Spinal cord (tissue), 10 donors: ENCODE data around the gene TMEM203. TPM values are rescaled to one million over a fixed set of nuclear protein-coding genes. Genes with fewer than 3 reads are reported as not detected.

Source experiments
- DNase-seq, 6 donors: peaks; one replicate each; pipeline versions ENCODE4 v3.0.0 to v3.0.0-alpha.2; 2013 to 2015; ENCODE audit warnings: low spot score in 6 of 6, low read depth in 4 of 6
- H3K27ac ChIP-seq: one replicate; pipeline ENCODE4 v1.5.1; 2013; ENCODE audit warnings: low read depth, low read length, control low read depth
- H3K27me3 ChIP-seq: one replicate; pipeline ENCODE4 v1.6.1; 2013; ENCODE audit warnings: low read length; ENCODE audit not compliant: control insufficient read depth, insufficient read depth
- H3K36me3 ChIP-seq: one replicate; pipeline ENCODE4 v1.6.1; 2013; ENCODE audit warnings: low read length; ENCODE audit not compliant: control insufficient read depth, insufficient read depth
- H3K4me1 ChIP-seq: one replicate; pipeline ENCODE4 v1.6.1; 2013; ENCODE audit warnings: low read length; ENCODE audit not compliant: control insufficient read depth, insufficient read depth
- H3K4me3 ChIP-seq: one replicate; pipeline ENCODE4 v1.5.1; 2013; ENCODE audit warnings: low read depth, low read length, control low read depth
- H3K9me3 ChIP-seq: one replicate; pipeline ENCODE4 v1.6.1; 2013; ENCODE audit warnings: low read length; ENCODE audit not compliant: control insufficient read depth, insufficient read depth
- WGBS: methylation state at CpG from one replicate; pipeline ENCODE4 v1.1.5; 2013; ENCODE audit warnings: missing lambda C conversion rate; ENCODE audit not compliant: insufficient coverage; 5-methylcytosine and 5-hydroxymethylcytosine counted together
- polyA plus RNA-seq, 2 donors: library from polyadenylated mRNA; unstranded; fragments of 120-200 nt; gene quantifications; one replicate each; pipeline ENCODE4 v1.2.1, GENCODE V29; 2013; ENCODE audit not compliant: insufficient read length in 2 of 2
- total RNA-seq, 2 donors: library from RNA; depleted of rRNA in 1 of 2; stranded (reverse); fragments of 120-200 nt in 1 of 2; fragments of >200 nt in 1 of 2; gene quantifications; one replicate each; pipeline versions ENCODE4 v1.2.3 to v1.2.4, GENCODE V29; 2013 to 2014
- donor health status: healthy.

TMEM203 gene
- total and polyA plus RNA-seq, 4 donors: 28.5 to 50.7 (median 41.4) TPM

DNA sequence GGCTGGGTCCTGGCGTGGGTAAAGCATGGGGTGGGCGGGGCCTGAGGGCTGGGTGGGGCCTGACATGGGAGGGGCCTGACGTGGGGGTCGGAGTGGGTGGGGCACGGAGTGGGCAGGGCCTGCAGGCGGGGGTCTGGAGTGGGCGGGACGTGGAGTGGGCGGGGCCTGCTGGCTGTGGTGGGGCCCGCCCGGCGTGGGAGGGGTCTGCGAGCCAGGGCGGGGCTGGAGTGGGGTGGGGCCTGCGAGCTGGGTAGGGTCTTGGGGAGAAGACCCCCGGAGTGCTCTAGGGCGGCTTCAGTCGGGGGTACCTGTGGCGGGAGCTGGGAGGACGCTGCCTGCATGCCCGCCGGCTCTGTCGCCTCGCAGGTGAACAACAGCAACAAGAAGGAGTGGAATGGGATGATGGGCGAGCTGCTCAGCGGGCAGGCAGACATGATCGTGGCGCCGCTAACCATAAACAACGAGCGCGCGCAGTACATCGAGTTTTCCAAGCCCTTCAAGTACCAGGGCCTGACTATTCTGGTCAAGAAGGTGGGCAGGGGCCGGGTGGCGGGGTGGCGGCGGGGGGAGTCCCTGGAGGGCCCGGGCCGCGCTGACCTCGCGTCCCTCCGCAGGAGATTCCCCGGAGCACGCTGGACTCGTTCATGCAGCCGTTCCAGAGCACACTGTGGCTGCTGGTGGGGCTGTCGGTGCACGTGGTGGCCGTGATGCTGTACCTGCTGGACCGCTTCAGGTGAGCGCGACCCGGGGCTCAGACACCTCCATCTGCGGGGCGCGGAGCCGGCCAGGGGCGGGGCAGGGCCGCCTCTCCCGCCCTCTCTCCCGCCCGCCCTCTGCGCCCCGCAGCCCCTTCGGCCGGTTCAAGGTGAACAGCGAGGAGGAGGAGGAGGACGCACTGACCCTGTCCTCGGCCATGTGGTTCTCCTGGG lies 43.6 kb downstream of the TMEM203 start:
- Histone ChIP-seq H3K4me3 (no peak overlapping the region), H3K4me1 (peaks cover 14% of the 10 kb centered on the region), H3K36me3 (peaks cover 88% of the 10 kb centered on the region), H3K9me3 (no peaks in the 10 kb centered on the region), H3K27ac (no peak overlapping the region), H3K27me3 (peaks cover 81% of the 10 kb centered on the region)
- DNase-seq: peak in 1 of 6 donors; percentile 27
- WGBS: 11% methylated on average over 66 of the region's 71 CpGs

DNA sequence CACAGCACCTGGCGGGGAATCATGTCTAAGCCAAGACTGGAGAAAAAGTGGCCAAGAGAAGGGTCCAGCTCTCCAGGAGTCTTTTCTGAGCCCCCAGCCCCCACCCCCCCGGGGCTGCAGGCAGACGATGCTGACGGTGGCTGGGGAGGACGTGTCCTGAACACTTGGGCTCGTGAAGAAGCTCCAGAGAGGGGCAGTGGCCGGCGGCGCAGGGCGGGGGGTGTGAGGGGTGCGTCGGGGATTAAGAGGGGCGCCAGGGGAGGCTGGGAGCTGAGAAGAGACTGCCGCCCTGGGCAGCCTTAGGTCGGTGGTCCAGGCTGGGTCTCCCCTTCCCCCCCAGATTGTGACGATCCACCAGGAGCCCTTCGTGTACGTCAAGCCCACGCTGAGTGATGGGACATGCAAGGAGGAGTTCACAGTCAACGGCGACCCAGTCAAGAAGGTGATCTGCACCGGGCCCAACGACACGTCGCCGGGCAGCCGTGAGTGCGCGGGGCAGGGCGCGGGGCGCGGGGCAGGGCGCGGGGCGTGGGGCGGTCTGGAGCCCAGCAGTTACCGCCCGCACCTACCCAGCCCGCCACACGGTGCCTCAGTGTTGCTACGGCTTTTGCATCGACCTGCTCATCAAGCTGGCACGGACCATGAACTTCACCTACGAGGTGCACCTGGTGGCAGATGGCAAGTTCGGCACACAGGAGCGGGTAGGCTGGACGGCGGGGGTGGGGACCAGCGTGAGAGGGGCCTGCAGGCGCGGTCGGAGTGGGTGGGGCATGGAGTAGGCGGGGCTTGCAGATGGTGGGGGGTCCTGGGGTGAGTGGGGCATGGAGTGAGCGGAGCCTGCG lies 44.5 kb downstream of the TMEM203 start:
- Histone ChIP-seq H3K27me3 (peaks cover 79% of the 10 kb centered on the region), H3K9me3 (no peaks in the 10 kb centered on the region), H3K27ac (no peak overlapping the region), H3K4me1 (peaks cover 14% of the 10 kb centered on the region), H3K4me3 (no peak overlapping the region), H3K36me3 (peaks cover 89% of the 10 kb centered on the region)
- 28% methylated on average over 49 of the region's 56 CpGs for WGBS
- no peak for DNase-seq

DNA sequence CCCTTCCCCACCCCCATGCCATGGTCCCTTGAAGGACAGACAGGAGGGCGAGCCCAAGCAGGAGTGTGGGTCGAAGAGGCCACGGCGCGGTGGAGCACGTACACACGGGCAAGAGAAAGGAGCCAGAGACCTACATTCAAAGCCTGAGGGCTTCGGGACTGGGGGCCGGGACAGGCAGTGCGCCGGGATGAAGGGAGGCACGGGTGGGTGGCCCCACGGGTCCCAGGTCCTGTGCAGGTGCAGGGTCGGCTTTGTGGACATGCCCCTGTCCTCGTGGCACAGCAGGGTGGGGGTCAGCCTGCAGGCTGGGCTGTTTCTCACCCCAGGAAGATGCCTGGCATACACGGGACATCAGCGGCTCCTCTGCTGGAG lies 45.4 kb downstream of the TMEM203 start:
- Histone ChIP-seq H3K4me1 (peaks cover 14% of the 10 kb centered on the region), H3K27ac (no peak overlapping the region), H3K36me3 (peaks cover 86% of the 10 kb centered on the region), H3K9me3 (no peaks in the 10 kb centered on the region), H3K27me3 (peaks cover 84% of the 10 kb centered on the region), H3K4me3 (no peak overlapping the region)
- no peak for DNase-seq
- WGBS: 77% methylated on average over 15 of the region's 17 CpGs

DNA sequence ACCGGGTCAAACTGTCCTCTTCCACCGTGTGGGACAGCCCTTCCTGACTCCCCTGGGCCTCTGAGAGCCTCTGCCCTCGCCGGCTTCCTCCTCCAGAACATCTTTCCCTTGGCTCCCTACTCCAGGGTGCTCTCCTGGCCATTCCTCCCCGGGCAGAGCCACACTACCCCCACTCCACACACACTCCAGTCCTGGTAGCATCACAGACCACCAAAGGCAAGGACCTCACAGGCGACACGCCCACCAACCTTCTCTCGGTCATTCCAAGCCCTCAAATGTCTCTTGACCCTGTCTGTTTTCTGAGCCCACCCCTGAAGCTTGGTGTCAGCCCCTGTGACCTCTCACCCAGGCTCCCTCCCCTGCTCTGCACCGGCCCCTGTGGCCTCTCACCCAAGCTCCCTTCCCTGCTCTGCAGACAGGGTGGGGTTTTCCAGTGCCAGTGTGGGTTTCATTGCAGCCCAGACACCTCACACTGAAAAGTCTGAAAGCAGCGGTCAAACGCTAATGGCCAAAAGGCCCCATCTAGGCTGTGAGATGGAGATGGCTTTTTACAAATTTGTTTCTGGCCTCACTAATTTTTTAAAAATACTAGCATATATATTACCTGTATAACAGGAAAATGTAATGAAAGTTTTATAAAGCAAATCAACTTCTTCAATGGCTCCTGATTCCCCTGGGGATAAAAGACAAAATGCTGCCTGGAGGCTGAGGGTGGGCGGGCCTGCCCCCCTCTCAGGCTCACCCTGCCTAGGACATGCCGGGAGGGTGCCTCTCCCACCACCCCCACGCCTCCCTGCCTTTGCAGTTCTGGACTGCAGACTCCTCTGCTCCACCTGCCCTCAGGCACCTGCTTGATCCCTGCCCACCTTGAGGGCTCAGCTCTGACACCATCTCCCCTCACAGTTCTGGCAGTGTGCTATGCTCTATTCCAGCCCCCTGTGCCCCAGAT lies 46.1 kb downstream of the TMEM203 start:
- H3K4me1 ChIP-seq: peaks cover 14% of the 10 kb centered on the region

DNA sequence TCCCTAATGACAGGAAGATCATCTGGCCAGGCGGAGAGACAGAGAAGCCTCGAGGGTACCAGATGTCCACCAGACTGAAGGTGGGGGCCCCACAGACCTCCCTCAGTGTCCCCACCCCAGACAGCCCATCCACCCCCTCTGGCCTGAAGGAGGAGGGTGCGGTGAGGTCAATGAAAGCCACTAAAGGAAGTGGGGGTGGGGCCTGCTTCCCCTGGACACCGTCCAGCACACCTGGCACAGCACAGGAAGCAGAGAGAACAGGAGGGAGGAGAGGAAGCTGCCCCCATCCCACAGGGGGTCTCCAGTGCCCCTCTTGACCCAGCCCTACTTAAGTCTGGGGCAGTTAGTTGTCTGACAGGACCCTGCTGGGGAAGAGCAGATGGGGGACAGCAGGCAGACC lies 46.8 kb downstream of the TMEM203 start:
- no peaks in the 10 kb centered on the region for H3K9me3 ChIP-seq
- H3K4me3 ChIP-seq: no peak overlapping the region
- peaks cover 78% of the 10 kb centered on the region for H3K36me3 ChIP-seq
- H3K27me3 ChIP-seq: peaks cover 69% of the 10 kb centered on the region
- no peak overlapping the region for H3K27ac ChIP-seq
- peaks cover 14% of the 10 kb centered on the region for H3K4me1 ChIP-seq
- no peak for DNase-seq
- 61% methylated on average over 3 of the region's 4 CpGs for WGBS

More for the DNA sequence above, 46.1 kb downstream of the TMEM203 start:
- Histone ChIP-seq H3K27ac (no peak overlapping the region), H3K27me3 (peaks cover 77% of the 10 kb centered on the region), H3K9me3 (no peaks in the 10 kb centered on the region), H3K36me3 (peaks cover 83% of the 10 kb centered on the region), H3K4me3 (no peak overlapping the region)
- DNase-seq: no peak
- 43% methylated on average over 12 of the region's 14 CpGs for WGBS

DNA sequence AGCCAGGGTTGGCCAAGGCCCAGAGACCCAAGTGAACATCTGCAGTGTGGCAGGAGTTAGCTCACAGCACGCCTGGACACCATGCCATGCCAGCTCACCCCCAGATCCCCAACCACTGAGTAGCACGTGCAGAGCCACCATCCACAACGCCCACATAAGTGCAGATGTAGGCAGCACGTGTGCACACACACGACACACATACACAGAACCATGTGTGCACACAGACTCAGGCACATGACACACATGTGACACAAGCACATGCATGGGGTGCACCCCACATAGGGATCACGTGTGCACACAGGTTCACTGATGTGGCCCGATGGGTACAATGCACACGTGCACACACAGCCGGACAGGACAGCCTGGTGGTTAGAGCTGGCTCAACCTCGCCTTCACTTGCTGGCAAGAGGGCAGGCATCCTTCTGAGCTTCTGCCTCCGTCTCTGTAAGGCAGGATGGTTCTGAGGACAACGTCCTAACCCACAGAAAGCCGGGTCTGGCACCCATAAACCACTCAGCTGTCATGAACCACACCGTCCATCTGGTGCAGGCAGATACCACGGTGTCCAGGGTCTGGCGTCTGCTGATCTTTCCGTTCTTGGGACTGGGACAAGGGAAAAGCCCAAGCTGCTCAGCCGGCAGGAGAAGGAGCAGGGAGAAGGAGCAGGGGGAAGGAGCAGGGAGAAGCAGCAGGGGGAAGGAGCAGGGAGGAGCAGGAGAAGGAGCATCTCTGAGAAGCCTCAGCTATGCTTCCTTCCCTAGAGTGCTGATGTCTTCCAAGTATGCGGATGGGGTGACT lies 47.6 kb downstream of the TMEM203 start:
- Histone ChIP-seq H3K36me3 (peaks cover 79% of the 10 kb centered on the region), H3K4me1 (peaks cover 14% of the 10 kb centered on the region), H3K27me3 (peaks cover 62% of the 10 kb centered on the region), H3K9me3 (no peaks in the 10 kb centered on the region), H3K4me3 (no peak overlapping the region), H3K27ac (no peak overlapping the region)
- WGBS: 69% methylated on average over 18 of the region's 19 CpGs
- no peak for DNase-seq

DNA sequence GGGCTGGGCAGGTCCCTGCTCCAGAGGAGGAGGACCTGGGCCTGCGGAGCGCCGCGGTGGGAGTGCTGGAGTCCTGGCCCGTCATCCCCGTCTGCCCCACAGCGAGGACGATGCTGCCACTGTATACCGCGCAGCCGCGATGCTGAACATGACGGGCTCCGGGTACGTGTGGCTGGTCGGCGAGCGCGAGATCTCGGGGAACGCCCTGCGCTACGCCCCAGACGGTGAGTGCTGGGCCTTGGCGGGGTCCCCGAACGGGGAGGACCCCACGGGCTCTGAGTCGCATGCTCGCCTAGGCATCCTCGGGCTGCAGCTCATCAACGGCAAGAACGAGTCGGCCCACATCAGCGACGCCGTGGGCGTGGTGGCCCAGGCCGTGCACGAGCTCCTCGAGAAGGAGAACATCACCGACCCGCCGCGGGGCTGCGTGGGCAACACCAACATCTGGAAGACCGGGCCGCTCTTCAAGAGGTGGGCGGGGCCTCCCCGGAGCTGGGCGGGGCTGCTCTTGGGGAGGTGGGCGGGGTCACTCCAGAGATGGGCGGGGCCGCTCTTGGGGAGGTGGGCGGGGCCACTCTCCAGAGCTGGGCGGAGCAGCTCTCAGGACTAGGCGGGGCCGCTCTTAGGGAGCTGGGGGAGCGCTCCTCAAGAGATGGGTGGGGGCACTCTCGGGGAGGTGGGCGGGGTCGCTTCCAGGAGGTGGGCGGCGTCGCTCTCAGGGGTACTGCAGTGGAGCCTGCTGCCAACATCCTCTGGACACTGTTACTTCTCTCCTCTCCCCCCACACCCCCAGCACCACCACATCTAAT lies 48.7 kb downstream of the TMEM203 start:
- H3K27me3 ChIP-seq: peaks cover 53% of the 10 kb centered on the region
- no peak overlapping the region for H3K4me3 ChIP-seq

More for the DNA sequence above, 48.7 kb downstream of the TMEM203 start:
- Histone ChIP-seq H3K4me1 (peaks cover 9% of the 10 kb centered on the region), H3K9me3 (no peaks in the 10 kb centered on the region), H3K27ac (no peak overlapping the region), H3K36me3 (peaks cover 80% of the 10 kb centered on the region)
- DNase-seq: peak in 1 of 6 donors; percentile 29
- WGBS: 9% methylated on average over 61 of the region's 65 CpGs
